SH-SY5Y (cell line): ENCODE measurements around the gene RTCA.

Source experiments
- GATA2 ChIP-seq: IDR thresholded peaks from 2 replicates; pipeline ENCODE4 v1.6.1; 2011; ENCODE audit warnings: mild to moderate bottlenecking, low read depth, low read length
- GATA3 ChIP-seq: IDR thresholded peaks from 2 replicates; pipeline ENCODE4 v1.6.1; 2011; ENCODE audit warnings: low read depth, mild to moderate bottlenecking, low read length, moderate library complexity

DNA sequence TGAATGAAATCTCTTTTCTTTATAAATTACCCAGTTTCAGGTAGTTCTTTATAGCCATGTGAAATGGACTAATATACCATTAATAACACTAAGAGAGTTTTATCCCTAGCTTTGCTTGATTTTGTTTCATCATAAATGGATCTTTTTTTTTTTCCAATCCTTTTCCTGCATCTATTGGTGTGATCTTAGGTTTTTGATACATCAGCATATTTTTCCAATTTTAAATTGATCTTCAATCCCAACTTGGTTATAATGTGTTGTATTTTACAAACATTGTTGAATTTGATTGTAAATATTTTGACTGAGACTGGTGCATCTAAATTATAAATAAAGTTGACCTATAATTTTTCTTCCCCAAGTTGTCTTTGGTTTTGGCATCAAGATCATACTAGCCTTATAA lies 4.3 kb upstream of the RTCA start:
- TF ChIP-seq GATA2: no peak
- no peak for TF ChIP-seq GATA3
